HCT116 (cell line): ENCODE measurements around the gene ANKHD1. TPM values are rescaled to one million over a fixed set of nuclear protein-coding genes. Genes with fewer than 3 reads are reported as not detected.

ENCODE experiments used
- ATAC-seq: fragments of 200-7000 bp; cut with Tn5 transposase; 2 replicates; pipeline ENCODE4 v1.9.1; 2020; ENCODE audit warnings: mild to moderate bottlenecking, moderate library complexity
- BruUV-seq: library from RNA; stranded (reverse); fragments of 400-500 nt; replicated peaks from 2 replicates; lab custom pipeline; 2021; lab: Mats Ljungman, UMichigan
- CTCF ChIA-PET: fragments of 300-600 bp; sonication (Branson Sonifier 250); formaldehyde crosslinking; loops from one replicate; lab custom pipeline; 2021; ENCODE audit warnings: antibody characterized with exemption; lab: Charles Lee
- POLR2A ChIA-PET: fragments of 300-600, 350-600 bp; sonication (Branson Sonifier 250); formaldehyde crosslinking; loops from one replicate; lab custom pipeline; 2021; ENCODE audit warnings: antibody characterized with exemption; lab: Charles Lee
- RAD21 ChIA-PET, 2 experiments: fragments of 300-600 bp; sonication (Branson Sonifier 250); formaldehyde crosslinking; loops; one replicate each; lab custom pipeline; 2023; ENCODE audit warnings: low total read pairs in 2 of 2; ENCODE audit not compliant: uncharacterized antibody in 2 of 2, unreplicated experiment in 2 of 2, low non-redundant PET in 1 of 2; lab: Charles Lee
- DNase-seq: peaks from one replicate; pipeline ENCODE4 v3.0.0-alpha.2; 2010; ENCODE audit warnings: low read depth, low spot score
- H2AFZ ChIP-seq: fragments of 200-600 bp; shearing (Covaris generic), sonication (generic); 2 replicates; pipeline ENCODE4 v1.6.1; 2017; ENCODE audit warnings: low read depth, mixed run types, mixed read lengths, antibody characterized with exemption, low read length; ENCODE audit not compliant: poor library complexity, severe bottlenecking
- H3K27ac ChIP-seq: 2 replicates; pipeline ENCODE4 v1.5.1; 2012; ENCODE audit warnings: low read depth, low read length
- H3K27me3 ChIP-seq: fragments of 200-600 bp; sonication (generic); 2 replicates; pipeline ENCODE4 v1.6.1; 2016; ENCODE audit warnings: mixed run types, low read length, mixed read lengths; ENCODE audit not compliant: insufficient read depth
- H3K36me3 ChIP-seq, 2 experiments: fragments of 200-500 bp in 1 of 2; fragments of 200-600 bp in 1 of 2; sonication (Bioruptor generic) in 1 of 2; sonication (generic) in 1 of 2; 2 replicates each; pipeline versions ENCODE4 v1.5.1 to v1.6.1; 2014 to 2016; ENCODE audit warnings: low read length in 2 of 2, inconsistent platforms in 1 of 2, mixed read lengths in 1 of 2, mixed run types in 1 of 2; ENCODE audit not compliant: insufficient read depth in 2 of 2, control insufficient read depth in 1 of 2
- H3K4me1 ChIP-seq, 2 experiments: fragments of 200-600 bp in 1 of 2; sonication (generic) in 1 of 2; 2 replicates each; pipeline versions ENCODE4 v1.5.1 to v1.6.1; 2012 to 2017; ENCODE audit warnings: low read length in 2 of 2, inconsistent platforms in 1 of 2, mild to moderate bottlenecking in 1 of 2, mixed read lengths in 1 of 2, mixed run types in 1 of 2, moderate library complexity in 1 of 2; ENCODE audit not compliant: insufficient read depth in 2 of 2, control insufficient read depth in 1 of 2
- H3K4me2 ChIP-seq: fragments of 200-600 bp; sonication (generic); 2 replicates; pipeline ENCODE4 v1.6.1; 2017; ENCODE audit warnings: mixed run types, low read length, mixed read lengths
- H3K4me3 ChIP-seq, 2 experiments: fragments of 200-600 bp in 1 of 2; sonication (generic) in 1 of 2; replicated peaks in 1 of 2; 2 replicates each; pipeline ENCODE4 v1.5.1; 2011 to 2016; ENCODE audit warnings: low read length in 2 of 2, control low read depth in 1 of 2, low read depth in 1 of 2, mild to moderate bottlenecking in 1 of 2, mixed read lengths in 1 of 2, mixed run types in 1 of 2
- H3K79me2 ChIP-seq: fragments of 200-600 bp; sonication (generic); 2 replicates; pipeline ENCODE4 v1.6.1; 2017; ENCODE audit warnings: mild to moderate bottlenecking, mixed run types, low read length, moderate library complexity, mixed read lengths; ENCODE audit not compliant: insufficient read depth
- H3K9ac ChIP-seq: fragments of 200-600 bp; sonication (generic); 2 replicates; pipeline ENCODE4 v1.6.1; 2016; ENCODE audit warnings: low read length, mixed read lengths
- H3K9me2 ChIP-seq: fragments of 200-600 bp; sonication (generic), shearing (Covaris generic); 2 replicates; pipeline ENCODE4 v1.6.1; 2017; ENCODE audit warnings: mixed run types, mild to moderate bottlenecking, moderate library complexity; ENCODE audit not compliant: insufficient read depth
- H3K9me3 ChIP-seq, 2 experiments: fragments of 200-500 bp in 1 of 2; fragments of 200-600 bp in 1 of 2; sonication (Bioruptor generic) in 1 of 2; sonication (generic) in 1 of 2; 2 replicates each; pipeline ENCODE4 v1.6.1; 2014 to 2017; ENCODE audit warnings: low read length in 2 of 2, mixed read lengths in 2 of 2, inconsistent platforms in 1 of 2, low read depth in 1 of 2, mild to moderate bottlenecking in 1 of 2, mixed run types in 1 of 2, moderate library complexity in 1 of 2; ENCODE audit not compliant: control insufficient read depth in 1 of 2, insufficient read depth in 1 of 2
- H4K20me1 ChIP-seq: fragments of 200-600 bp; sonication (generic), shearing (Covaris generic); 2 replicates; pipeline ENCODE4 v1.6.1; 2017; ENCODE audit warnings: mixed run types, mild to moderate bottlenecking, moderate library complexity; ENCODE audit not compliant: insufficient read depth
- CBX3 ChIP-seq: IDR thresholded peaks from 2 replicates; pipeline ENCODE4 v1.6.1; 2012; ENCODE audit warnings: low read depth
- EZH2phosphoT487 ChIP-seq: fragments of 200-600 bp; IDR thresholded peaks from 2 replicates; pipeline ENCODE4 v1.6.1; 2018; ENCODE audit warnings: antibody characterized with exemption, borderline replicate concordance
- FOSL1 ChIP-seq: IDR thresholded peaks from 2 replicates; pipeline ENCODE4 v1.6.1; 2012; ENCODE audit warnings: low read depth
- JUND ChIP-seq: IDR thresholded peaks from 2 replicates; pipeline ENCODE4 v1.6.1; 2012
- MAX ChIP-seq: IDR thresholded peaks from 2 replicates; pipeline ENCODE4 v1.6.1; 2012
- POLR2A ChIP-seq: IDR thresholded peaks from 2 replicates; pipeline ENCODE4 v1.7.0; 2011; ENCODE audit warnings: borderline replicate concordance; ENCODE audit not compliant: insufficient read depth, insufficient read length; ENCODE audit errors: extremely low read depth
- POLR2AphosphoS5 ChIP-seq: IDR thresholded peaks from 2 replicates; pipeline ENCODE4 v1.6.1; 2011; ENCODE audit warnings: mild to moderate bottlenecking, low read depth, low read length, moderate library complexity
- RAD21 ChIP-seq: IDR thresholded peaks from 2 replicates; pipeline ENCODE4 v1.6.1; 2012; ENCODE audit warnings: low read depth, mild to moderate bottlenecking
- SIN3A ChIP-seq: IDR thresholded peaks from 2 replicates; pipeline ENCODE4 v1.6.1; 2012; ENCODE audit warnings: low read depth
- SP1 ChIP-seq: IDR thresholded peaks from 2 replicates; pipeline ENCODE4 v1.6.1; 2012; ENCODE audit warnings: low read depth
- SRF ChIP-seq: IDR thresholded peaks from 2 replicates; pipeline ENCODE4 v1.6.1; 2012; ENCODE audit warnings: low read depth
- TCF7L2 ChIP-seq: IDR thresholded peaks from 2 replicates; pipeline ENCODE4 v1.7.0; 2011; ENCODE audit warnings: borderline replicate concordance, inconsistent platforms; ENCODE audit not compliant: insufficient read depth, insufficient read length; ENCODE audit errors: extremely low read depth
- ZBTB33 ChIP-seq: IDR thresholded peaks from 2 replicates; pipeline ENCODE4 v1.6.1; 2011; ENCODE audit warnings: mild to moderate bottlenecking, low read length, moderate library complexity; ENCODE audit not compliant: insufficient replicate concordance; ENCODE audit errors: extremely low read depth
- intact Hi-C: fragments of 100-400 bp; cut with micrococcal nuclease; formaldehyde crosslinking; loops from 2 replicates; pipeline ENCODE4 v1.10.0; 2022
- total RNA-seq: library from RNA; stranded (reverse); gene quantifications from one replicate; pipeline ENCODE4 v1.2.1, GENCODE V29; 2021; ENCODE audit not compliant: unreplicated experiment
- TF ChIP-seq, protein P1 (sequence below): IDR thresholded peaks from 2 replicates; pipeline ENCODE4 v1.6.1; 2012; ENCODE audit warnings: low read depth

The ANKHD1 gene
- total RNA-seq, 1 experiment from 2014 or later: 80.8 TPM

GRCh38 chr5:140498591-140498990, 97.0 kb downstream of the ANKHD1 start:
- BruUV-seq: no TSS peak
- DNase-seq (no peak), ATAC-seq (no peak)
- H3K9ac ChIP-seq: no peak overlapping the region
- no peaks in the 10 kb centered on the region for H3K27me3 ChIP-seq
- no peak overlapping the region for H3K4me3 ChIP-seq
- H3K9me3 ChIP-seq: no peaks in the 10 kb centered on the region
- ChIA-PET CTCF (no interaction called here), RAD21 (no interaction called here), POLR2A (no interaction called here)
- H3K36me3 ChIP-seq: peaks cover 4 to 6% of the 10 kb centered on the region in 2 experiments; a peak in 3 of 4 replicates
- H4K20me1 ChIP-seq: no peaks in the 10 kb centered on the region
- H3K79me2 ChIP-seq: peaks cover 17% of the 10 kb centered on the region
- H3K9me2 ChIP-seq: no peaks in the 10 kb centered on the region
- TF ChIP-seq FOSL1: no peak
- no peak overlapping the region for H2AFZ ChIP-seq
- no peaks in the 10 kb centered on the region for H3K4me1 ChIP-seq
- H3K4me2 ChIP-seq: no peak overlapping the region
- intact Hi-C loops: no loop called here
- no peak overlapping the region for H3K27ac ChIP-seq

GRCh38 chr5:140502834-140503233, 101.2 kb downstream of the ANKHD1 start:
- CTCF ChIA-PET: no interaction called here
- intact Hi-C loops: no loop called here
- BruUV-seq: no TSS peak

More at GRCh38 chr5:140502834-140503233, 101.2 kb downstream of the ANKHD1 start:
- Histone ChIP-seq H3K4me3 (no peak overlapping the region), H3K4me1 (no peaks in the 10 kb centered on the region), H3K27me3 (no peaks in the 10 kb centered on the region), H3K36me3 (peaks cover 7 to 19% of the 10 kb centered on the region in 2 experiments; a peak in 3 of 4 replicates), H3K9me3 (no peaks in the 10 kb centered on the region), H2AFZ (no peak overlapping the region), H3K9ac (no peak overlapping the region), H3K79me2 (peaks cover 16% of the 10 kb centered on the region), H3K27ac (no peak overlapping the region), H3K9me2 (no peaks in the 10 kb centered on the region), H4K20me1 (no peaks in the 10 kb centered on the region), H3K4me2 (no peak overlapping the region)
- ChIA-PET RAD21 (no interaction called here), POLR2A (no interaction called here)
- TF ChIP-seq SIN3A: no peak
- no peak for TF ChIP-seq MAX
- no peak for TF ChIP-seq POLR2AphosphoS5
- TF ChIP-seq, protein P1, sequence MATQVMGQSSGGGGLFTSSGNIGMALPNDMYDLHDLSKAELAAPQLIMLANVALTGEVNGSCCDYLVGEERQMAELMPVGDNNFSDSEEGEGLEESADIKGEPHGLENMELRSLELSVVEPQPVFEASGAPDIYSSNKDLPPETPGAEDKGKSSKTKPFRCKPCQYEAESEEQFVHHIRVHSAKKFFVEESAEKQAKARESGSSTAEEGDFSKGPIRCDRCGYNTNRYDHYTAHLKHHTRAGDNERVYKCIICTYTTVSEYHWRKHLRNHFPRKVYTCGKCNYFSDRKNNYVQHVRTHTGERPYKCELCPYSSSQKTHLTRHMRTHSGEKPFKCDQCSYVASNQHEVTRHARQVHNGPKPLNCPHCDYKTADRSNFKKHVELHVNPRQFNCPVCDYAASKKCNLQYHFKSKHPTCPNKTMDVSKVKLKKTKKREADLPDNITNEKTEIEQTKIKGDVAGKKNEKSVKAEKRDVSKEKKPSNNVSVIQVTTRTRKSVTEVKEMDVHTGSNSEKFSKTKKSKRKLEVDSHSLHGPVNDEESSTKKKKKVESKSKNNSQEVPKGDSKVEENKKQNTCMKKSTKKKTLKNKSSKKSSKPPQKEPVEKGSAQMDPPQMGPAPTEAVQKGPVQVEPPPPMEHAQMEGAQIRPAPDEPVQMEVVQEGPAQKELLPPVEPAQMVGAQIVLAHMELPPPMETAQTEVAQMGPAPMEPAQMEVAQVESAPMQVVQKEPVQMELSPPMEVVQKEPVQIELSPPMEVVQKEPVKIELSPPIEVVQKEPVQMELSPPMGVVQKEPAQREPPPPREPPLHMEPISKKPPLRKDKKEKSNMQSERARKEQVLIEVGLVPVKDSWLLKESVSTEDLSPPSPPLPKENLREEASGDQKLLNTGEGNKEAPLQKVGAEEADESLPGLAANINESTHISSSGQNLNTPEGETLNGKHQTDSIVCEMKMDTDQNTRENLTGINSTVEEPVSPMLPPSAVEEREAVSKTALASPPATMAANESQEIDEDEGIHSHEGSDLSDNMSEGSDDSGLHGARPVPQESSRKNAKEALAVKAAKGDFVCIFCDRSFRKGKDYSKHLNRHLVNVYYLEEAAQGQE: no peak
- no peak for TF ChIP-seq SP1
- TF ChIP-seq RAD21: no peak
- no peak for TF ChIP-seq JUND
- TF ChIP-seq TCF7L2: no peak
- no peak for TF ChIP-seq ZBTB33
- no peak for TF ChIP-seq EZH2phosphoT487
- no peak for TF ChIP-seq SRF
- TF ChIP-seq POLR2A: no peak
- no peak for TF ChIP-seq CBX3
- ATAC-seq (no peak), DNase-seq (no peak)
